Measurements from ENCODE around the gene PGM1. TPM values are rescaled to one million over a fixed set of nuclear protein-coding genes. Genes with fewer than 3 reads are reported as not detected.

Gene PGM1
- total RNA-seq, 1 donor from 2014 or later = 53.9 TPM

DNA sequence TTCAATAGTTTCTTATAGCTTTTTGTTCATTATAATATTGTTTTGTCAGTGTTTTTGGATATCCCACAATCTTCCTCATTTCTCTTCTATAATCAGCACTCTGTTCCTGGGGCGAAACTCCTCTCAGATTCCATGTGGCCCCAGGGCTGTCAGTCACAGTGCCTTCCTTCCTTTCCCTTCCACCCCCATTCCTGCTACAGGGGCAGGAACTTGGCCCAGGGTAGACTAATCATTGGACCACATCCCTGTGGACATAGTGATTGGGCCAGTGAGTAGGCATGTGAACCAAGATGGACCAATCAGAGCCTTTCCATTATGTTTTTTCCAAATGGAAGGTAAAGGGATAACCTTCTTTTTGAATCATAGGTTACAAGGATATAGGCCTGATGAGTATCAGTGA is 78.3 kb downstream of the PGM1 start:
- Histone ChIP-seq H3K4me3 (no peak overlapping the region), H3K36me3 (no peaks in the 10 kb centered on the region), H3K27me3 (no peaks in the 10 kb centered on the region), H3K4me1 (no peaks in the 10 kb centered on the region), H3K27ac (no peak overlapping the region), H3K9me3 (no peaks in the 10 kb centered on the region)
- TF ChIP-seq, protein P1, sequence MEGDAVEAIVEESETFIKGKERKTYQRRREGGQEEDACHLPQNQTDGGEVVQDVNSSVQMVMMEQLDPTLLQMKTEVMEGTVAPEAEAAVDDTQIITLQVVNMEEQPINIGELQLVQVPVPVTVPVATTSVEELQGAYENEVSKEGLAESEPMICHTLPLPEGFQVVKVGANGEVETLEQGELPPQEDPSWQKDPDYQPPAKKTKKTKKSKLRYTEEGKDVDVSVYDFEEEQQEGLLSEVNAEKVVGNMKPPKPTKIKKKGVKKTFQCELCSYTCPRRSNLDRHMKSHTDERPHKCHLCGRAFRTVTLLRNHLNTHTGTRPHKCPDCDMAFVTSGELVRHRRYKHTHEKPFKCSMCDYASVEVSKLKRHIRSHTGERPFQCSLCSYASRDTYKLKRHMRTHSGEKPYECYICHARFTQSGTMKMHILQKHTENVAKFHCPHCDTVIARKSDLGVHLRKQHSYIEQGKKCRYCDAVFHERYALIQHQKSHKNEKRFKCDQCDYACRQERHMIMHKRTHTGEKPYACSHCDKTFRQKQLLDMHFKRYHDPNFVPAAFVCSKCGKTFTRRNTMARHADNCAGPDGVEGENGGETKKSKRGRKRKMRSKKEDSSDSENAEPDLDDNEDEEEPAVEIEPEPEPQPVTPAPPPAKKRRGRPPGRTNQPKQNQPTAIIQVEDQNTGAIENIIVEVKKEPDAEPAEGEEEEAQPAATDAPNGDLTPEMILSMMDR (IDR thresholded peaks at IDR 0.05) = no peak
- ATAC-seq = no peak
- DNase-seq = no peak
- intact Hi-C loops (cut with DNase I) = no loop called here

DNA sequence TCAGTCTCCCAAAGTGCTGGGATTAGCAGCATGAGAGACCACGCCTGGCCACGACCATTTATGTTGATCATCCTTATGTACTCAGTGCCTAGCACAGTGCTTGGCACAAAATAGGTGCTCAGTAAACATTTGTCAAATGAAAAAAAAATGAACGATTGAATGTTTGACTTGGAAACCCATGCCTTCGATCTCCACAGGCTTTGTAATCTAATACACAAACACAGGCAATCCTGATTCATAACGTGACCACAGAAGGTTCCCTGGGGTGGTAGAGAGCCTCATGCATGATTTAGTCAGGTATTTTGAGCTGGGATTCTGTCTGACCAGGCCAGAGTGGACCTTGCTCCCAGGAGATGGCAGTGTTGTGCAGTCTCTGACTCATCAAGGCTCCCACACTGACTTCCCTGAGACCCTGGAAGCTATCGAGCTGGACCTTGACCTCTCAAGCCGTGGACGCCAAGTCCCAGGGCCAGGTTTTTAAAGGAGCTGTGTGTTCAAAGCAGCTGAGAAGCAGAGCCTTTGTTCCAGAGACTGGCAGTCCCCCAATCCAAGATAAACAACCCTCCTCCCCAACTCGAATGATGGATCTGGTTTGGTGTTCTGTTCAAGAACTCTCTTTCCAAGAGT is 81.1 kb downstream of the PGM1 start:
- no peak for DNase-seq
- no peak overlapping the region for H3K27ac ChIP-seq
- TF ChIP-seq, protein P1 (IDR thresholded peaks at IDR 0.05) = peak; percentile 54
- no peaks in the 10 kb centered on the region for H3K4me1 ChIP-seq
- no peaks in the 10 kb centered on the region for H3K36me3 ChIP-seq
- no peaks in the 10 kb centered on the region for H3K27me3 ChIP-seq
- no peak overlapping the region for H3K4me3 ChIP-seq
- H3K9me3 ChIP-seq = no peaks in the 10 kb centered on the region
- ATAC-seq = peak; percentile 89
- intact Hi-C loops (cut with DNase I) = no loop called here

DNA sequence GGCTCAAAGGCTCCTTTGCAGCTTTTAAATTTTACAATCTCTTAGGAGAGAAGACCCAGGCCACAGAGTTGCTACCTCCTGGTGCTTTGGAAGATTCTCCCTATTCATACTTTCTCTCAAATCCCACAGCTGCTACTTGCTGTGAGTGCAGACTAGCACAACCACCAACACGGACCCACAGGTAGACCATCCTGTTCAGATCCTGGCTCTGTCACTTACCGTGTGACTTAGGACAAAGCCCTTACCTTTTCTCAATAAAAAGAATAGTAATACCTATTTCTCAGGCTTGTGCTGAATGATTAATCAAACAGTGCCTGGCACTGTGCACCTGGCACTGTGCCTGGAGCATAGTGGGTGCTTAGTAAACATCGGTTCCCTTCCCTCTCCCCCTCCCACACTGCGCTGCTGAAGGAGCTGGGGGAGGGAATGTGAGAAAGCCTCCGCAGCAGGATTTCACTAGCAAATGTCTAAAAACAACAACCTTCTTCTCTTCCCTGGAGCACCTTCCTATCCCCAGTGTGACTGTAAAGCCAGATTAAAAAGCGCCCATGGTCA is 81.7 kb downstream of the PGM1 start:
- ATAC-seq (no peak), DNase-seq (no peak)
- Histone ChIP-seq H3K36me3 (no peaks in the 10 kb centered on the region), H3K9me3 (no peaks in the 10 kb centered on the region), H3K4me1 (no peaks in the 10 kb centered on the region), H3K27ac (no peak overlapping the region), H3K4me3 (no peak overlapping the region), H3K27me3 (no peaks in the 10 kb centered on the region)
- intact Hi-C loops (cut with DNase I) = no loop called here
- TF ChIP-seq, protein P1 (IDR thresholded peaks at IDR 0.05) = no peak

DNA sequence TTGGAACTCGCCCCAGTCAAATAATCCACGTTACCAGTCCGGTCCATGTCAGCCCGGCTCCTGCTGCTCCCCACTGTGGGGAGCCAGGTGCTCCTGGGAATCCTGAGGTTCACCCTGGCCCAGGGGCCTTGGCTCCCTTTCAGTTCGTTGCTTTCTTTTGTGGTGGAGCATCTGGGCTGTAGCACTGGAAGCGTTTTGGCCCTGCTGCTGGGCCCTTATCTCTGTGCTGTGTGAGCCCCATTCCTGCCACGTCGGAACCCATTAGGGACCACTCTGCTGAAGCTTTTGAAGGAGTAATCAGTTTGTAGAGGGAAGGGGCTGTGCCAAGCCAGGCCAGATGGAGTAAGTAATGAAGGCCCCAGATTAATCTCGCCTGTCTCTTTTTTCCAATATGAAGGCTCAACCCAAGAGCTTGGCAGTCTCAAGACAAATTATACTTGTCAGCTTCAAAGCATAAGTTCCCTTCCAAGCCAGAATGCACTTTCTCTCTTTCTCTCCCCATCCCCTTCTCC is 82.3 kb downstream of the PGM1 start:
- DNase-seq (no peak), ATAC-seq (no peak)
- no peak overlapping the region for H3K27ac ChIP-seq

DNA sequence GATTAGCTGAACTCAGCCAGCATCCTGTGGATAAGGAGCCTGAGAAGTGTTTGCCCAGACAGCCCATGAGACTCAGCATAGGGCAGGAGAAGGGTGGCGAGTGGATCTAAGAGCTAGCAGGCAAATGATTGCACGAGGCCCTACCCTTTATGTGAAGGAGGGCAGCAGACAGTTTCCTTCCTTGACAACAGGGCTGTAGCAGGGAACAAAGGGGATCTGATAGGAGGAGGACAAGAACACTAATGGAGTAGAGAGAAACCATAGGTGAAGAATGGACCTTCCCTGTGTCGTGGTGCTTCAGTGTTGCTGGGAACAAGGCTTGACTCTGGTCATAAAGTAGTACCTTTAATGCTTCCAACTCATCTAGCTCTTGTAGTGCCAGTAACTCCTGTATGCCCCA is 84.3 kb downstream of the PGM1 start:
- Histone ChIP-seq H3K4me3 (no peak overlapping the region), H3K27me3 (no peaks in the 10 kb centered on the region), H3K36me3 (no peaks in the 10 kb centered on the region), H3K4me1 (no peaks in the 10 kb centered on the region), H3K27ac (no peak overlapping the region), H3K9me3 (no peaks in the 10 kb centered on the region)
- TF ChIP-seq, protein P1 (IDR thresholded peaks at IDR 0.05) = no peak
- intact Hi-C loops (cut with DNase I) = no loop called here
- DNase-seq = no peak
- no peak for ATAC-seq

More for the DNA sequence above, 82.3 kb downstream of the PGM1 start:
- Histone ChIP-seq H3K4me3 (no peak overlapping the region), H3K9me3 (no peaks in the 10 kb centered on the region), H3K4me1 (no peaks in the 10 kb centered on the region), H3K36me3 (no peaks in the 10 kb centered on the region), H3K27me3 (no peaks in the 10 kb centered on the region)
- TF ChIP-seq, protein P1 (IDR thresholded peaks at IDR 0.05) = no peak
- intact Hi-C loops (cut with DNase I) = no loop called here

Data from upper lobe of right lung (tissue), 1 donor.